Spleen (tissue), 7 donors: Measurements from ENCODE around the gene RPTOR.

ENCODE experiments used
- POLR2A ChIP-seq, 3 donors: fragments of 450-650 bp; IDR thresholded peaks; one replicate each; pipeline ENCODE4 v1.5.1; 2017; ENCODE audit warnings: antibody characterized with exemption in 3 of 3, mild to moderate bottlenecking in 1 of 3
- POLR2AphosphoS5 ChIP-seq, 3 donors: sonication (generic); formaldehyde crosslinking; IDR thresholded peaks; one replicate each; pipeline ENCODE4 v1.5.1; 2017; ENCODE audit warnings: antibody characterized with exemption in 3 of 3
- TF ChIP-seq, protein P1 (sequence below), 11 experiments: fragments of 200-600 bp in 7 of 11; fragments of 450-650 bp in 4 of 11; sonication (generic) in 4 of 11; IDR thresholded peaks in 8 of 11; conservative IDR thresholded peaks in 3 of 11; 1 replicate in 7 of 11; 2 replicates in 4 of 11; pipeline versions ENCODE4 v1.4.0 to v1.8.0; 2016 to 2021; ENCODE audit warnings: antibody characterized with exemption in 11 of 11, inconsistent platforms in 4 of 11, mild to moderate bottlenecking in 1 of 11
- donor health status: DM: no; HTN: no; CAD: no; lungs with moderate emphysema.
- donor health status: DM: no; HTN: no; CAD: no.
- donor health status: DM: no; HTN: no; CAD: no.

DNA sequence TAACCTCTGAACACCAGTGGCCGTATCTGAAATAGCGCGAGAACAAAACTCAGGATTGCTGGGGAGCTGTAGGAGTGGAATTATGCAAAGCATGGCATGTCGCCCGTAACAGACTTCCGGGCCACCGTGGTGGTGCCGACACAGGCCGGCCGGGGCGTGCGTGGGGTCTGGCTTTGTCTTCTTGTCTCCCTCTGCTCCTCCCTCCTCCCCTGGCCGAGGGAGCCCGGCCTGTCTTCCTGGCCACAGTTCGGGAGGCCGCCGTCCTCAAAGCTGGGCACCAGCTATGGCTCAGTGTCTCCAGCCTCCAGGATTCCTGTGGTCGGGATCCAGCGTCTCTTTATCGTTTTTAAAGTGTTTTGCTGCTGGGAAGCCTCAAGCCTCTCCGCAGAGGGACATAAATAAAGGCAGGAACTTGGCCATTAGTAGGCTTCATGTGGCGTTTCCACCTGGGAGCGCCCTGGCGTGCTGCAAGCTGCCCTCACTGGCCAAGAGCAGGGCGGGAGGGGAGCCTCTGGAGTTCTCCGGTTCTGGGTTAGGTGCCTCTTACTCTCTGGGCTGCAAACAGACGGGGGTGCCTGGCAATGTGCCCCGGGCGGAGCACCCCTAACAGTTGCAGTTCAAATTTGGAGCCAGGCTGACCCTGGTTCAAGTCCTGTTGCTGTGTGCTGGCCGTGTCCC is 46.3 kb upstream of the RPTOR start:
- TF ChIP-seq, protein P1, sequence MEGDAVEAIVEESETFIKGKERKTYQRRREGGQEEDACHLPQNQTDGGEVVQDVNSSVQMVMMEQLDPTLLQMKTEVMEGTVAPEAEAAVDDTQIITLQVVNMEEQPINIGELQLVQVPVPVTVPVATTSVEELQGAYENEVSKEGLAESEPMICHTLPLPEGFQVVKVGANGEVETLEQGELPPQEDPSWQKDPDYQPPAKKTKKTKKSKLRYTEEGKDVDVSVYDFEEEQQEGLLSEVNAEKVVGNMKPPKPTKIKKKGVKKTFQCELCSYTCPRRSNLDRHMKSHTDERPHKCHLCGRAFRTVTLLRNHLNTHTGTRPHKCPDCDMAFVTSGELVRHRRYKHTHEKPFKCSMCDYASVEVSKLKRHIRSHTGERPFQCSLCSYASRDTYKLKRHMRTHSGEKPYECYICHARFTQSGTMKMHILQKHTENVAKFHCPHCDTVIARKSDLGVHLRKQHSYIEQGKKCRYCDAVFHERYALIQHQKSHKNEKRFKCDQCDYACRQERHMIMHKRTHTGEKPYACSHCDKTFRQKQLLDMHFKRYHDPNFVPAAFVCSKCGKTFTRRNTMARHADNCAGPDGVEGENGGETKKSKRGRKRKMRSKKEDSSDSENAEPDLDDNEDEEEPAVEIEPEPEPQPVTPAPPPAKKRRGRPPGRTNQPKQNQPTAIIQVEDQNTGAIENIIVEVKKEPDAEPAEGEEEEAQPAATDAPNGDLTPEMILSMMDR (IDR thresholded peaks at IDR 0.05 in 8 of 11, conservative IDR thresholded peaks at IDR 0.05 in 3 of 11), result no peak
- no peak for TF ChIP-seq POLR2A (IDR thresholded peaks at IDR 0.05)
- TF ChIP-seq POLR2AphosphoS5 (IDR thresholded peaks at IDR 0.05), result peak in 2 of 3 donors; percentile 40 to 61
